Stimulated activated CD8-positive, alpha-beta memory T cell treated with anti-CD3 and anti-CD28 coated beads, Interleukin-12 subunit alpha, Interleukin-12 subunit beta, amount 100 ng/mL, for 1 hour (primary cell): Measurements from ENCODE around the gene MAP7.

Source experiments
- DNase-seq: peaks from one replicate; pipeline ENCODE4 v3.0.0-alpha.2; 2020; ENCODE audit warnings: low read depth

Gene MAP7

GRCh38 chr6:136563386-136564152 is 13.3 kb upstream of the MAP7 start:
- DNase-seq = no peak

- DNase-seq = no peak
Measured at GRCh38 chr6:136562211-136562610, 12.0 kb upstream of the MAP7 start.

DNA sequence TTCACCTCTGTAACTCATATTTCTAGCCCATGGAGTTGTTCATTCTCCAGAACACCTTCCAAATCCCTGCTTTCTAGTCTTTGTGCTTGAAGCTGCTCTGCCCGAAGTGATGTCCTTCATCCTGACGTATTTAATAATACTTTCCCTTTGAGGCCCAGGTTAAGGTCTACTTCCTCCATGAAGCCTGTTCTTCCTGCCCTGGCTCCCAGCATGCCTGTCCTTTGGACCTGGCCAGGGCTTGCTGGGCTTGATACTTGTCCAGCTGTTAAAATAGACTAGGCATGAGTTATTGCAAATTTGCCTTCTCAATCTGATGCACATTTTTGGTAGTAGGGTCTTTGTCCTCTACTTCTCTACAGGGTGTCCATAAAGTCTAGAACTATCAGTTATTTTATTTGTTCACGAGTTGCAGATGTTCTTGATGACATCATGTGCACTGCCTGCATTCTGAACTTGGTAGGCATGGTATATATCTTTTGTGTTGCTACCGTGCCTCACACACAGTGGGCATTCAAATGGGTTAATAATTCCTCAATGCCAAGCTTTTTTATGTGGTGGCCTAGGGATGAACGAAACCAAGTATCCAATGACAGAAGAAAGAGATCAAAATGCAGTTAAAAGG is 3.1 kb upstream of the MAP7 start:
- no peak for DNase-seq

DNA sequence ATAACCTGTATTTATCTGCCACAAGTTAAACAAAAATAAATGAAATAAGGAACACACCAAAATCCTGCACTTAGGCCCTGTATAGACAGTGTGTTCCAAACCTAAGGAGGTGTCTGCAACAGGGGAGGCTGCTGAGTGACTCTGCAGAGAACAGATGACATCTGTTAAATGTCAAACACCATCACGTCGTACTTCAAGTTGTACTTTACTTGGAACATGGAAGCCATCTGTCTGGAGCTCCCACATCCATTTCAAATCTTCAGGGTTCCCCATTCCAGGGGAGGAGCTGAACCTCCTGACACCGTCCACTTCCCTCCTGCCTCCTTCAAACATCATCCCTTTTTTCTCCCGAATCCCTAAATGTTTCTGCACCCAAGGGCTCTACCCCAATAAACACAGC is 1.8 kb upstream of the MAP7 start:
- DNase-seq = no peak

GRCh38 chr6:136551103-136551502 is 881 bp upstream of the MAP7 start:
- DNase-seq = no peak

- DNase-seq = no peak
Measured at GRCh38 chr6:136550045-136550329, 235 bp downstream of the MAP7 start.

- no peak for DNase-seq
Measured at GRCh38 chr6:136549300-136550044, 750 bp downstream of the MAP7 start.

- DNase-seq = no peak
Measured at GRCh38 chr6:136548582-136549299, 1.5 kb downstream of the MAP7 start.

DNA sequence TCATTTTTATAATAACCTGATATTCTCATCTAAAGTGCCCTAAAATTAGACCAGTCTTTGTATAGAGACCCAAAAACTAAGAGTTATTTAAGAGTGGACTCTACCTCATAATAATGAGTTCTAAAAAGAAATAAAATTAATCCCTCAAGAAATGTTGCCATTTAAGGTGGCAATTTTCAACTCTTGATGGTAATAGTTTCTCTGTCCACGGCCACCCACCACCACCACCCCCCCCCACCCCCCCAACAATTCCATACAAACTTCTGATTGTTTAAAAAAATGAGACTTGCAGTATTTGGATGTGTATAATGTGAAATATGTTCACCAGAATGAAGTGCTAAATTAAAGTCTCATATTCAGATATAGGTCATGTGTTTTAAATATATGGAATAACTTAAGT is 2.4 kb downstream of the MAP7 start:
- no peak for DNase-seq

GRCh38 chr6:136547336-136547735 is 2.9 kb downstream of the MAP7 start:
- DNase-seq = no peak

DNA sequence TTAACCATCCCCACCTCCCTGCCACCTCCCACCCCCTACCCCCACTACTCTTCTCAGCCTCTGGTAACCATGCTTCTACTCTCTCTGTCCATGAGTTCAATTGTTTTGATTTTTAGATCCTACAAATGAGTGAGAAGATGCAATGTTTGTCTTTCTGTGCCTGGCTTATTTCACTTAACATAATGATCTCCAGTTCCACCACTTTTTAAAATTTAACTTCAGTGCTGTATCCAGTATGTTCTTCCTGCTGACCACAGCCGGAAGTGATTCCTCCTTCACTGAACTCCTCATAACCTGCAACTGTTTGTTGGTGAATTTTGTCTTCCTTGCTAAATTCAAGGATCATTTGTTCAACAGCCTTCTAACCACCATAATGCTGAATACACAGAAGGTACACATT is 3.9 kb downstream of the MAP7 start:
- DNase-seq = no peak

DNA sequence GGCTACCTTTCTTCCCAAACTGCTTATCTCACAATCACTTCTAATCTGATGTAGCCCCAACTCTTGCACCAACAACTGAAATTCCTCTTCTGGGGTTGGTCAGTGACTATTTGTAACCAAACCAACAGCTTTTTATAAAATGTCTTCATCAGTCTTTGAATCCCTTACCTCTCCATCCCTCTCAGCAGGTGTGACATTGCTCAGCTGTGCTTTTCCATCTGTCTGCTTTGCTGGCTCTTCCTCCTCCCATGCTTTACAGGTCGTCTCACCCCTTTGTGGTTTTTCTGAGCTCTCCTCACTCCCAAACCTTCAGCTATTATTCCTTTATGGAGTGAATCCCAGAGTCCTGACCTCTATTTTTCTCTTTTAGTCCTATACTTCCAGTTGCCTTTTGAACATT is 5.9 kb downstream of the MAP7 start:
- no peak for DNase-seq

DNA sequence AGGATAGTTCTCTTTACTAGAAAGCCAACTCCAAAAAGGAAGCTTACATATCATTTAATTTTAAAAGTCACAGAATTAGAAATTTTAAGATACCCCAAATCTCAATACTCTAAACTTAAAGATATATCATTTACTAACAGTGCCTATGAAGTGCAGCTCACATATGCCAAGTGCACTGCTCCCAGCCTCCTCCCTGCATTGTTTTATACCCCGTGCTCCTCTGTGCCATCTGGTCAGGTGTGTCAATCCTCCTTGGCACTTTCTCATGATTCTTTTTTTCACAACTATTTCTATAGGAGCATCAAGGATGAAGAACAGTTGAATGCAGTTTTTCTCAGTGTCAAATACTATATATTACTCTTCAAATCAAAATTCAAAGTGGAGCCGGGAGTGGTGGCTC is 8.8 kb downstream of the MAP7 start:
- no peak for DNase-seq

DNA sequence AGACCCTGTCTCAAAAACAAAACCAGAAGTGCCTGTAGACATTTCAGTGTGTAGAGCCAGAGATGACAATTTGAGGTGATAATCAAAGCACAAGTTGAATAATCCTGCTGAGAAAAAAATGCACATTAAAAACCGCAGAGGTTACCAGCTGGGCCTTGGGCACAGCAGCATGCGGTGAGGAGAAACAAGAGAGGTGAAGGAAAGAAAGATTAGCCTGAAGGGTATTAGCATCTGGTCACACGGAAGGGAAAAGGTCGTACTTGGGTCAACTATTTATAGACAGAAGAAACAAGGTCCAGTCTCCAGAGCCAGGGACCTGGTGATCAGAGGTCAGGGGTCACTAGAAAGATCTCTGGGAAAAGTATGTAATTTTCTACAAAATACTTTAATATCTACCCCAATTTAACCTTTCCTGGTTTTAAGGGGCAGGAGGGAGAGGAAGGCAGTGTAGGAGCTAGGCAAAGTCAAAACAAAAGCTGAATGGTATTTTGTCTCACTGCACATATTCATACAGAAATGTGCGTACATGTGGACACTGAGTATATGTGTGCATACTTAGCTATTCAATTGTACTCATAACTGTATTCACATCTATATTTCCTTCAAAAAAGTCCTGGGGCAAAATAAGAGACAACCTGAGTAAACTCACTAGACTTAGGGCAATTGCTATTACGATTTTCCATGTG is 10.1 kb downstream of the MAP7 start:
- no peak for DNase-seq

- no peak for DNase-seq
Measured at GRCh38 chr6:136538836-136539235, 11.4 kb downstream of the MAP7 start.

DNA sequence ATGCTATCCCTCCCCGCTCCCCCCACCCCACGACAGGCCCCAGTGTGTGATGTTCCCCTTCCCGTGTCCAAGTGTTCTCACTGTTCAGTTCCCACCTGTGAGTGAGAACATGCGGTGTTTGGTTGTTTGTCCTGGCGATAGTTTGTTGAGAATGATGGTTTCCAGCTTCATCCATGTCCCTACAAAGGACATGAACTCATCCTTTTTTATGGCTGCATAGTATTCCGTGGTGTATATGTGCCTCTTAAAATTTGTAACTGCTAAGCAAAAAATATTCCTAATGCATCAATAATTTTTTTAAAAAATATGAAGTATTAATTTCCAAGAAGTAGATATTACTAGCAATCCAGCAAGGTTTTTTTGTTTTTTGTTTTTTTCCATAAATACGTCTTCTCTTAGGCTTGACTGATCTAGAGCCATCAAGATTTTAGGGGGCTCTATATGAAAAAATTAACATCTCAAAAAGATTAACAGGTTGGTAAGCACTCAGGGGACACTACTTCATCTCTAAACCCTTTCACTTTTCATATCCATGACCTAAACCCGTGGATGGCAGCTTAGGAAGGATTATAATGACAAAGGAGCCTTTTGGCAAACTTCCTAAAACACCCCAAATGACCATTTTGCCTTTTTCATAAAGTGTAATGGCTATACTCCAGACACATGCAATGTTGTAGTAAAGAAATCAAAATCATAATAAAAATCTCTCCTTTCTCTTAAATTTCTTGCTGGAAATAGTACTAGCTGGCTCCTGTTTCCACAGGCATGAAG is 14.2 kb downstream of the MAP7 start:
- DNase-seq = no peak

- no peak for DNase-seq
Measured at GRCh38 chr6:136535017-136535765, 15.0 kb downstream of the MAP7 start.

- no peak for DNase-seq
Measured at GRCh38 chr6:136534268-136534667, 16.0 kb downstream of the MAP7 start.

DNA sequence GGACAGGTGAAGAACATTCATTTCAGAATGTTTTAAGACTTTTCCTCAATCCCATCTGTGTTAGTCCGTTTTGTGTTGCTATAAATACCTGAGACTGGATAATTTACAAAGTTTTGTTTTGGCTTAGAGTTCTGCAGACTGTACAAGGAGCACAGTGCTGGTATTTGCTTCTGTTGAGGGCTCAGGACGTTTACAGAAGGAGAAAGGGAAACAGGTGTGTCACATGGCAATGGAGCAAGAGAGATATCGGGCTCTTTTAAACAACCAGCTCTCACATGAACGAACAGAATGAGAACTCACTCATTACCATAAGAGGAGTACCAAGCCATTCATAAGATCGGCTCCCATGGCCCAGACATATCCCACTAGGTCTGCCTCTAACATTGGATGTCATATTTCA is 16.7 kb downstream of the MAP7 start:
- no peak for DNase-seq

DNA sequence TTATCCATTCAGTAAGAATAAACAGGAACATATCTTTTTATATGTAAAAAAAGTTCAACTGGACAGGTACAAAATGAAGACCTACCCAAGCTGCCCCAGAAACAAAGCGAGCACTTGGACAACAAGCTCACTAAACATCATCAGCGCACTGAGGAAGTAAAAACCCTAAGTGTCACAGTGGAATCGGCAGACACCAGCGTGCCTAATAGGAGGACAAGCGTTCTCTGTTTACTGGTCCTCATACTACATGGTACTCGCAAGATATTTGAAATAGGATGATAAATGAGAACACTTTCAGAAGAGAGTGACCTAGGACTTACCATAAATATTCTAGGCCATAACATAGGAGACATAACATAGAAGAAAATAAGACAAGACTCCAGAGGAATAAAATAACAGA is 18.2 kb downstream of the MAP7 start:
- DNase-seq = no peak

- DNase-seq = no peak
Measured at GRCh38 chr6:136529710-136530109, 20.5 kb downstream of the MAP7 start.
